Adipocyte (in vitro differentiated cells): ENCODE data around the gene HPS4.
"Not testable (repeated sequence)": the region's sequence is repeated elsewhere in the genome, so short reads cannot be mapped to it uniquely, and the experiment has no call there.

ENCODE experiments used
- DNase-seq: peaks from one replicate; pipeline ENCODE4 v3.0.0-alpha.2; 2015; ENCODE audit warnings: low read depth
- H3K27me3 ChIP-seq: replicated peaks from 2 replicates; pipeline ENCODE4 v1.7.0; 2013; ENCODE audit warnings: mild to moderate bottlenecking, low read length, moderate library complexity; ENCODE audit not compliant: control insufficient read depth, insufficient read depth
- H3K36me3 ChIP-seq: 2 replicates; pipeline ENCODE4 v1.7.0; 2013; ENCODE audit warnings: low read length, mild to moderate bottlenecking, moderate library complexity; ENCODE audit not compliant: control insufficient read depth, insufficient read depth, severe bottlenecking
- H3K4me1 ChIP-seq: 2 replicates; pipeline ENCODE4 v1.7.0; 2013; ENCODE audit warnings: mild to moderate bottlenecking, low read length, moderate library complexity; ENCODE audit not compliant: control insufficient read depth, insufficient read depth
- H3K4me3 ChIP-seq: 2 replicates; pipeline ENCODE4 v1.7.0; 2013; ENCODE audit warnings: mild to moderate bottlenecking, low read length, moderate library complexity
- H3K9ac ChIP-seq: 2 replicates; pipeline ENCODE4 v1.7.0; 2013; ENCODE audit warnings: mild to moderate bottlenecking, low read length, moderate library complexity
- H3K9me3 ChIP-seq: 2 replicates; pipeline ENCODE4 v1.7.0; 2013; ENCODE audit warnings: mild to moderate bottlenecking, low read length, moderate library complexity; ENCODE audit not compliant: control insufficient read depth

Gene HPS4

GRCh38 chr22:26483439-26484359 lies at the start of gene HPS4, which contains the start of gene SRRD:
TSS of gene HPS4 (minus strand) at chr22:26483783. CDS start at chr22:26481762, 2,021 bp downstream.
TSS of gene SRRD (plus strand) at chr22:26483877. CDS start at chr22:26483891, 14 bp downstream.
- peaks cover 13% of the 10 kb centered on the region for H3K36me3 ChIP-seq
- no peaks in the 10 kb centered on the region for H3K27me3 ChIP-seq
- peak; percentile 95 for DNase-seq
- peak within 1 kb of the TSS; percentile 96 for H3K9ac ChIP-seq
- no peaks in the 10 kb centered on the region for H3K9me3 ChIP-seq
- peaks cover 26% of the 10 kb centered on the region for H3K4me1 ChIP-seq
- peak within 1 kb of the TSS; percentile 93 for H3K4me3 ChIP-seq

- H3K4me1 ChIP-seq, result peaks cover 8% of the 10 kb centered on the region
- no peaks in the 10 kb centered on the region for H3K9me3 ChIP-seq
- no peaks in the 10 kb centered on the region for H3K27me3 ChIP-seq
- DNase-seq, result peak; percentile 54
- H3K9ac ChIP-seq, result no peak overlapping the region
- no peak overlapping the region for H3K4me3 ChIP-seq
- H3K36me3 ChIP-seq, result peaks cover 46% of the 10 kb centered on the region
Measured at GRCh38 chr22:26529345-26529744, 45.8 kb upstream of the HPS4 start.

- H3K4me1 ChIP-seq, H3K9ac ChIP-seq, H3K4me3 ChIP-seq, H3K9me3 ChIP-seq, DNase-seq, H3K27me3 ChIP-seq: not testable (repeated sequence)
- peaks cover 51% of the 10 kb centered on the region for H3K36me3 ChIP-seq
Measured at GRCh38 chr22:26528518-26528917, 44.9 kb upstream of the HPS4 start.

- H3K9me3 ChIP-seq, result no peaks in the 10 kb centered on the region
- no peak for DNase-seq
- H3K9ac ChIP-seq, result no peak overlapping the region
- no peaks in the 10 kb centered on the region for H3K27me3 ChIP-seq
- peaks cover 51% of the 10 kb centered on the region for H3K36me3 ChIP-seq
- no peak overlapping the region for H3K4me3 ChIP-seq
- peaks cover 8% of the 10 kb centered on the region for H3K4me1 ChIP-seq
Measured at GRCh38 chr22:26527574-26528465, 44.2 kb upstream of the HPS4 start.

- Histone ChIP-seq H3K4me1 (peaks cover 8% of the 10 kb centered on the region), H3K9me3 (no peaks in the 10 kb centered on the region), H3K9ac (no peak overlapping the region), H3K4me3 (no peak overlapping the region), H3K27me3 (no peaks in the 10 kb centered on the region), H3K36me3 (peaks cover 51% of the 10 kb centered on the region)
- DNase-seq, result no peak
Measured at GRCh38 chr22:26527167-26527566, 43.6 kb upstream of the HPS4 start.

GRCh38 chr22:26525946-26526564 lies 42.5 kb upstream of the HPS4 start:
- Histone ChIP-seq H3K4me3 (no peak overlapping the region), H3K27me3 (no peaks in the 10 kb centered on the region), H3K9ac (no peak overlapping the region), H3K4me1 (peaks cover 8% of the 10 kb centered on the region), H3K36me3 (peaks cover 41% of the 10 kb centered on the region), H3K9me3 (no peaks in the 10 kb centered on the region)
- DNase-seq, result peak; percentile 7

GRCh38 chr22:26524870-26525269 lies 41.3 kb upstream of the HPS4 start:
- DNase-seq, result no peak
- Histone ChIP-seq H3K4me3 (no peak overlapping the region), H3K9ac (no peak overlapping the region), H3K27me3 (no peaks in the 10 kb centered on the region), H3K9me3 (no peaks in the 10 kb centered on the region), H3K36me3 (peaks cover 38% of the 10 kb centered on the region), H3K4me1 (peaks cover 4% of the 10 kb centered on the region)

GRCh38 chr22:26522592-26522991 lies 39.0 kb upstream of the HPS4 start:
- Histone ChIP-seq H3K4me3 (no peak overlapping the region), H3K27me3 (no peaks in the 10 kb centered on the region), H3K36me3 (peaks cover 27% of the 10 kb centered on the region), H3K9me3 (no peaks in the 10 kb centered on the region), H3K4me1 (no peaks in the 10 kb centered on the region), H3K9ac (no peak overlapping the region)
- no peak for DNase-seq

GRCh38 chr22:26522012-26522411 lies 38.4 kb upstream of the HPS4 start:
- DNase-seq, result no peak
- H3K4me3 ChIP-seq, result no peak overlapping the region
- H3K9me3 ChIP-seq, result no peaks in the 10 kb centered on the region
- H3K4me1 ChIP-seq, result no peaks in the 10 kb centered on the region
- H3K27me3 ChIP-seq, result no peaks in the 10 kb centered on the region
- no peak overlapping the region for H3K9ac ChIP-seq
- peaks cover 21% of the 10 kb centered on the region for H3K36me3 ChIP-seq

- H3K36me3 ChIP-seq, result no peaks in the 10 kb centered on the region
- no peaks in the 10 kb centered on the region for H3K9me3 ChIP-seq
- H3K4me3 ChIP-seq, result no peak overlapping the region
- no peak for DNase-seq
- no peak overlapping the region for H3K9ac ChIP-seq
- peaks cover 11% of the 10 kb centered on the region for H3K4me1 ChIP-seq
- H3K27me3 ChIP-seq, result no peaks in the 10 kb centered on the region
Measured at GRCh38 chr22:26517429-26517828, 33.8 kb upstream of the HPS4 start.

GRCh38 chr22:26516503-26516902 lies 32.9 kb upstream of the HPS4 start:
- DNase-seq, result no peak
- Histone ChIP-seq H3K4me3 (no peak overlapping the region), H3K4me1 (peaks cover 14% of the 10 kb centered on the region), H3K36me3 (no peaks in the 10 kb centered on the region), H3K9ac (no peak overlapping the region), H3K9me3 (no peaks in the 10 kb centered on the region), H3K27me3 (no peaks in the 10 kb centered on the region)
